Middle frontal gyrus (tissue), 1 donor: ENCODE results near the gene TNFAIP8L3.

ENCODE experiments used
- DNase-seq: peaks from one replicate; pipeline ENCODE4 v3.0.0-alpha.2; 2015; ENCODE audit warnings: low spot score; ENCODE audit errors: extremely low spot score

The TNFAIP8L3 gene

DNA sequence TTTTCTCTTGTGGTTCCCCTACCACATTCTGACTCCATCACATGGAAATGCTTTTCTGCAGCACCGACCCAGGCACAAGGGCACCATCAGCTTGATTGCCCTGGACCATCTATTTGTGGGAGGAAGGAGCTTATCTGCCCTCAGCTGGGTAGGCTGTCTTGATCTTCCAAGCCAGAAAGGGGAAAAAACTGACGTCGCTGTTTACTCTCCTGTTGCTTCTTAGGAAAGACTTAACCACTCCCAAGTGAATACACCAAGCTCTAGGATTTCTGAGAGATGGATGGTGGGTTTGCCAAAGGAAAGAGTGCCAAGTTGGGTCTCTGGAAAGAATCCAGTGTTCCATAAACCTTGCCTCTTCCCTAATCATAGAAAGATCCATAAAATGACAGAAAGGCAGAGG, 4.0 kb downstream of the TNFAIP8L3 start:
- no peak for DNase-seq

GRCh38 chr15:51089699-51090453, 4.8 kb downstream of the TNFAIP8L3 start:
- DNase-seq = no peak

GRCh38 chr15:51089041-51089440, 5.7 kb downstream of the TNFAIP8L3 start:
- DNase-seq = no peak

DNA sequence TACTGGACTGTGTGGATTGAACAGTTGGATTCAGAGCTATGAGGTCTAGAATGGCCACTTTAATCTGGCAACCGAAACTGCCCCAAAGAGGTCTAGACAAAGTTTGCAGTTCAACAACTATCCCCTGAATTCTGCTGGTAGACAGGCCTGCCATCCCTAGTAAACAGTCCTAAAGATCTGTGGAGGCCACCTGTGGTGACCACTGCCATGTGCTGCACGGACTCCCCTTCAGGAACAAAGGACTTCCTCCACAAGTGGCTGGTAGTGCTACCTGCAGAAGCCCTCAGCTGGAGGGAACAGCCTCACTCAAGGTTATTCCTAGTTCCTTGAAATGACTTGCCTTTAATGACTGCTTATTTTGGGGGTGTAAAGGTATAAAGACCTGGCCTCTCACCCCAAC, 6.1 kb downstream of the TNFAIP8L3 start:
- DNase-seq = no peak

DNA sequence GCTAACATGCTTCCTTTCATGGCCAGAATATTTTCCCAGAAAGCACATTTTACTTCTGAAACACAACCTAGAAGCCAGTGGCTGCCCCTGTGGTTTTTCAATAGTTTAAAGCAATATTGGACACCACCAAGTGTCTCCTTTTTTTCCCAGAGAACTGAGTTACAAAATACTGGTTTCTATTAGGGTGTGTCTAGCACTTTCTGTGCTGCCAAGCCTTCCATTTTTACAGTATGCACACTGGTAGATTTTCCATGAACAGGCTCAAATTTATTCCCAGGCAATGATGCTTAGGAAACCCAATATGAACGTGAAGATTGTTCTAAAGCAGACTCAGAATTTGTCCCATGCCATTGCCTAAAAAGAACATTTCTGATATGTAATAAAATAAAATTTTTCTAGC, 7.2 kb downstream of the TNFAIP8L3 start:
- DNase-seq = no peak

DNA sequence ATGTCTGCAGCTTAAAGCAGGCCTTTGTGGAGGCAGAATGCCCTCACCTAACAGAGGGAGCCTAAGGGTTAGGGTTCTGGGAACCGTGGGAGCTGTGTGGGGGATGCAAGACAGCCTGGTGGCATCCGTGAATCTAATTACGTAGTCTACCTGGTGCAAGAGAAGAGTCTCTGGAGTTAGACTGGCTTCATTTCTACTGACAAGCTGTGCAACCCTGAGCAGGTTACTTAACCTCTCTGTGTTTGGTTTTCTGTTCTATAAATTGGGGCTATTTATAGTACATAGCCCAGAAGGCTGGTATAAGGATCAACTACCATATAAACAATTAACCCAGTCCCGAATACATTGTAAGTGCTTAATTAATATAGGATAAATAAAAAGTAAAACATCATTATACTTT, 8.3 kb downstream of the TNFAIP8L3 start:
- DNase-seq = no peak

DNA sequence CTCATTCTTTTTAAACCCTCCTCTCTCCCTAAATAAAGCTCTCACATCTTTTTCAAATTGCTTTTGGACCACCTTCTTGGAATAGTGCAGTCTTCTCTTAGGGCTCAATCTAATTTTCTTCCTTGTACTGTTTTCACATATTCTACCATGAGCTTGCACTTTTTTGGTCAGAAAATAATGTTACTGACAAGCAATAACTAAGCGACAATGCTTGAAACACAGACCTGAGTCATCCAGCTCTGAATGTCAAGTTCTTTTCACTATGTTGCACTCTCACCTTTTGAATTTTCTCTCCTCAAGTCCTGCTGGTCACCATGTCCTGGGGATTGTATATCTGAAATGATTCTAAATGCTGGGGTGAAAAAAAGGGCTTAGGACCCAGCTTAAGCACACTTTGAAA, 8.9 kb downstream of the TNFAIP8L3 start:
- no peak for DNase-seq

GRCh38 chr15:51083641-51084166, 11.0 kb downstream of the TNFAIP8L3 start:
- DNase-seq = no peak

DNA sequence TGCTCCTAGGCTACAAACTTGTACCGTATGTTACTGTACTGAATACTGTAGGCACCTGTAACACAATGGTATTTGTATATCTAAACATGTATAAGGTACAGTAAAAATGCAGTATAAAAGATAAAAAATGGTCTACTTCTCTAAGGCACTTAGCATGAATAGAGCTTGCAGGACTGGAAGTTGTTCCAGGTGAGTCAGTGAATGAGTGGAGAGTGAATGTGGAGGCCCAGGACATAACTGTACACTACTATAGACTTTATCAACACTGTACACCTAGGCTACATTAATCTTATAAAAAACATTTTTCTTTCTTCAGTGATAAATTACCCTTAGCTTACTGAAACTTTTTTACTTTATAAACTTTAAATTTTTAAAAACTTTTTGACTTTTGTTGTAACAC, 12.5 kb downstream of the TNFAIP8L3 start:
- no peak for DNase-seq

GRCh38 chr15:51080286-51080685, 14.4 kb downstream of the TNFAIP8L3 start:
- DNase-seq = no peak

GRCh38 chr15:51079226-51079625, 15.5 kb downstream of the TNFAIP8L3 start:
- no peak for DNase-seq

GRCh38 chr15:51077221-51078153, 17.2 kb downstream of the TNFAIP8L3 start:
- DNase-seq = no peak

DNA sequence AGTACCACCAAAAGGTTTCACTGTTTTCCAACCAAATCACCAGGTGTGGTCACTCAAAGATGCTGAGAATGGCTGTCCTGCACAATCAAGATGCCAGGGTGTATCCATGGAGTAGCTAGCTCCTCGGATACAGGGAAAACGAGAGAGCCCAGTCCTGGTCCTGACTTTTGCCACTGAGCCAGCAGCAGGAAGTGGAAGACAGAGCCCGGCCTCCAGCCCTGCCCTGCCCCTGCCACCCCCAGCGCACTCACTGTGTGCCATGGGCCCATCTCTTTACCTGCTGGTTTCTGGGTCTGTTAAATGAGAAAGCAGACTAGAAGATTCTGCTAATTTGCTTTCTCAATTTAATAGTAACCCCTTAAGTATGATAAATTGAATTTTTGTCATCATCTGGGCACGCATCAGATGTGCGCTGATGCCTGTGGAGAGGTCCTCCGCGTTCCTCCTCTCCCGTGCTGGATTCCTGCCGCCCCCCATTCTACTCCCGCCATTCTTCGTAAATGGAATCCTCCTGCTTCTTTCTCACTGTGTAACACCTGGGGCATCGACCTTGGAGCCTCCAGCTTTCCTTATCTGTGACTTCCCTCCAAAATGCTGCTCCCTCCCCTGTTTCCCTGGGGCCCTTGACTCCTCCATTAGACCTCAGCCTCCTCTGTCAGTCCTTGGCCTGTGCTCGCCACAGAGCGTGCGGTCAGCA, 18.0 kb downstream of the TNFAIP8L3 start:
- DNase-seq = no peak

- no peak for DNase-seq
Measured at GRCh38 chr15:51075826-51076523, 18.7 kb downstream of the TNFAIP8L3 start.

GRCh38 chr15:51075364-51075763, 19.3 kb downstream of the TNFAIP8L3 start:
- no peak for DNase-seq

GRCh38 chr15:51074926-51075325, 19.8 kb downstream of the TNFAIP8L3 start:
- DNase-seq = no peak

DNA sequence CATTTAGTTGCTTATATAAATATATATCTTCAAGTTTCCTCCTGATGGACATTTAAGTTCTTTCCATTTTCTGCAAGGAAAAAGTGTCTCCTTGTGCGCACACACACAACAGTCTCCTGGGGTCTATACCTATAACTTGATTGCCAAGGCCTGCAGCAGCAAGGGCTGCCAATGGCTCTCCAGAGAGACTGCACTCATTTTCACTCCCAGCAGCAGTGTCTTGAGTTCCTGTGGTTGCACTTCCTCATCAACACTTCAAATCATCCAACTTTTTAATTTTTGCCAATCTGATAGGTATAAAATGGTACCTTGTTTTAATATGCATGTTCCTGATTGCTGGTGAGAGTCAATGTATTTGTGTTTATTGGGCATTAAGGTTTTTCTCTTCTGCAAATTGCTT, 23.1 kb downstream of the TNFAIP8L3 start:
- no peak for DNase-seq

GRCh38 chr15:51069983-51070382, 24.7 kb downstream of the TNFAIP8L3 start:
- DNase-seq = no peak

DNA sequence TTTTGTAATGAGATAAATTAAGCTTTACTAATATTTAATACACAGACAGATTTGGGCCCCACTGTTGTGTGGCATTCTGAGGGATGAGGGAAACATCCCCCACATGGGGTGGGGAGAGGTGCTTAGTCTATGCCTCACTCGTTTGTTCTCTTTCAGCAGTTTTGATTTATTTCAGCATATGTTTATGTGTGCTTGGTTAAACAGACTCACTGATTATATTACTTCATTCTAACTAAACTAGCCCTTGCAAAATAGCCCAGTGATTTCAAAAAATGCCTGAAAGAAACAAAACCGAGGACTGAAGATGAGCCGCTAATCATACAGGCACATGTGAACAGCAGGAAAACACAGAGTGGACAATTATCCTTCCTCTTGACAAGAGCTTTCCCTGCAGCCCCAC, 27.2 kb downstream of the TNFAIP8L3 start:
- no peak for DNase-seq

DNA sequence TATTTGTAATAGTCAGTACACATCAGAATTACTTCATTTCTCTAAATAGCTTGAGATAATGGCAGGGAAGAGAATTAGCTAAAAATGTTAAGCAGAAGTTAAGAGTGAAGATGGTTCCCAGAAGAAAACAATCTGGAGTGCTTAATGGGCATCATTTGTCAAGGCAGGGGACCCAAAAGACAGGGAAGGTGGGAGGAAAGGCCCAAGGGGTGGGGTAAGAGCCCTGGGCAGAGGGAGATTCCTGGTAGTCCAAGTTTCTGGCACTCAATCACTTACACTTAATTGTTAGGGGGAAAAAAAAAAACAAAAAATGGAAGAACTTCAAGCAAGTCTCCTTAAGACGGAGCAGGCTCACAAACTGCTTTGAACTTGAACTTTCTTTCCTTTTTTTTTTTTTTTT, 28.9 kb downstream of the TNFAIP8L3 start:
- no peak for DNase-seq

DNA sequence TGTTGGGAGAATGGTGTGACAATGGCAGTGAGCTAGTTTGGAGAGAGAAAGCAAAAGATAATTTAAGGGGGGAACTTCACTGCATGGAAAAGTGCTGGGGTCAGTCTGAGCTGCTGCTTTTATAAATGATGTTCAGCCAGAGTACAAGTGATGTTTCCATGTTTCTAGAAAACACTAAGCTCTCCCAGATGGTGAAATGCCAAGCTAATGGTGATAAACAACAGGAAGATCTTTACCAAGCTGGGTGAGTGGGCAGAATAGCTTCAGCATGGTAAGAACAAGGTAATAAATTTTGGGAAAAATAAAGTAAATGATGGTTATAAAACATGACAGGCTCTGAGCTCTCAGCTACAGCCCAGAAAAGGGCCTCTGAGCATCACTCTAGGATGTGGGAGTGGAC, 29.4 kb downstream of the TNFAIP8L3 start:
- DNase-seq = no peak
